Aorta (tissue), 5 donors: ENCODE measurements around the gene ASRGL1. TPM values are rescaled to one million over a fixed set of nuclear protein-coding genes. Genes with fewer than 3 reads are reported as not detected.
"Not testable (repeated sequence)": the region's sequence is repeated elsewhere in the genome, so short reads cannot be mapped to it uniquely, and the experiment has no call there.

Source experiments
- ATAC-seq: fragments of 200-7000 bp; cut with Tn5 transposase; one replicate; pipeline ENCODE4 v1.9.1; 2022; ENCODE audit warnings: moderate library complexity; ENCODE audit not compliant: low FRiP score
- DNase-seq, 2 donors: peaks; one replicate each; pipeline ENCODE4 v3.0.0-alpha.2; 2020
- H3K27ac ChIP-seq, 2 donors: one replicate each; pipeline ENCODE4 v1.5.1; 2013; ENCODE audit warnings: low read length in 2 of 2, mild to moderate bottlenecking in 2 of 2, moderate library complexity in 2 of 2, control low read depth in 1 of 2, inconsistent platforms in 1 of 2, low read depth in 1 of 2
- H3K27me3 ChIP-seq, 2 donors: one replicate each; pipeline ENCODE4 v1.6.1; 2013; ENCODE audit warnings: control low read depth in 1 of 2, low read length in 1 of 2, mild to moderate bottlenecking in 1 of 2, moderate library complexity in 1 of 2; ENCODE audit not compliant: insufficient read depth in 2 of 2, control insufficient read depth in 1 of 2
- H3K36me3 ChIP-seq, 2 donors: one replicate each; pipeline ENCODE4 v1.6.1; 2013; ENCODE audit warnings: control low read depth in 1 of 2, low read length in 1 of 2, mild to moderate bottlenecking in 1 of 2; ENCODE audit not compliant: insufficient read depth in 2 of 2, control insufficient read depth in 1 of 2
- H3K4me1 ChIP-seq, 2 donors: one replicate each; pipeline ENCODE4 v1.6.1; 2013; ENCODE audit warnings: low read length in 2 of 2, control low read depth in 1 of 2, mild to moderate bottlenecking in 1 of 2, moderate library complexity in 1 of 2; ENCODE audit not compliant: insufficient read depth in 2 of 2, control insufficient read depth in 1 of 2
- H3K4me3 ChIP-seq, 2 donors: one replicate each; pipeline ENCODE4 v1.5.1; 2013; ENCODE audit warnings: low read length in 2 of 2, control low read depth in 1 of 2, mild to moderate bottlenecking in 1 of 2
- H3K9me3 ChIP-seq: one replicate; pipeline ENCODE4 v1.6.1; 2013; ENCODE audit warnings: mild to moderate bottlenecking, low read length; ENCODE audit not compliant: control insufficient read depth
- WGBS, 2 donors: extraction: QIAGEN DNeasy Blood & Tissue Kit; methylation state at CpG; one replicate each; pipeline ENCODE4 v1.1.7; 2013; 5-methylcytosine and 5-hydroxymethylcytosine counted together
- intact Hi-C, 2 donors: fragments of 100-400 bp; cut with DNase I; formaldehyde crosslinking; loops; one replicate each; pipeline versions ENCODE4 v1.14.2 to v1.15.0; 2022
- polyA plus RNA-seq, 2 donors: library from polyadenylated mRNA; stranded (reverse); fragments of 200-250 nt; gene quantifications; one replicate each; pipeline ENCODE4 v1.2.3, GENCODE V29; 2013
- total RNA-seq, 2 donors: library from RNA; stranded (reverse); fragmentation: NEBNext Ultra II Directional; extraction: Animal tissue kit (Norgen Biotek cat#: 25700); gene quantifications; one replicate each; pipeline ENCODE4 v1.2.1, GENCODE V29; 2021
- donor health status: healthy with polysubstance abuse.
- donor health status: Bipolar disorder and iron deficiency.
- donor health status: DM: no; HTN: no; CAD: no.
- donor health status: DM: no; HTN: no; CAD: no.
- donor health status: DM: yes; HTN: yes; CAD: no.

The ASRGL1 gene
- total and polyA plus RNA-seq, 4 donors = 3.0 to 10.8 (median 5.8) TPM

DNA sequence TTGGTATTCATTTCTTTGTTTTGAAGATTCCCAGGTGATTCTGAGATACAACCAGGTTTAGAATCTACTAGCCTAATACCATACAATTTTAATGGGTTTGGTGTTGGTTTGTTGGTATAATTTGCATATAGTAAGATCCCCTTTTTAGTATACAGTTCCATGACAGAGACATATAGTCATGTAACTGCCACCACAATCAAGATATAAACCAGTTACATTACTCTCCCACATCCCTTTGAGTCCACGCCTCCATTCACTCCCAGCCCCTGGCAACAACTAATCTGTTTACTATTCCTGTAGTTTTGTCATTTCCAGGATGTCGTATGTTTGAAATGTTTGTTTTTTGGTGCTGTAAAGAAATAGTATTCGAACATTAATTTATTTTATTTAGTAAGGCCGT, 4.3 kb downstream of the ASRGL1 start:
- intact Hi-C loops = no loop called here
- no peaks in the 10 kb centered on the region for H3K4me1 ChIP-seq
- ATAC-seq (no peak), DNase-seq (no peak)
- no peaks in the 10 kb centered on the region for H3K36me3 ChIP-seq
- H3K27ac ChIP-seq = no peak overlapping the region
- WGBS, 2 donors = 61 to 75% methylated on average over 4 of the region's 4 CpGs
- no peaks in the 10 kb centered on the region for H3K27me3 ChIP-seq
- H3K4me3 ChIP-seq = no peak overlapping the region
- H3K9me3 ChIP-seq = no peaks in the 10 kb centered on the region

DNA sequence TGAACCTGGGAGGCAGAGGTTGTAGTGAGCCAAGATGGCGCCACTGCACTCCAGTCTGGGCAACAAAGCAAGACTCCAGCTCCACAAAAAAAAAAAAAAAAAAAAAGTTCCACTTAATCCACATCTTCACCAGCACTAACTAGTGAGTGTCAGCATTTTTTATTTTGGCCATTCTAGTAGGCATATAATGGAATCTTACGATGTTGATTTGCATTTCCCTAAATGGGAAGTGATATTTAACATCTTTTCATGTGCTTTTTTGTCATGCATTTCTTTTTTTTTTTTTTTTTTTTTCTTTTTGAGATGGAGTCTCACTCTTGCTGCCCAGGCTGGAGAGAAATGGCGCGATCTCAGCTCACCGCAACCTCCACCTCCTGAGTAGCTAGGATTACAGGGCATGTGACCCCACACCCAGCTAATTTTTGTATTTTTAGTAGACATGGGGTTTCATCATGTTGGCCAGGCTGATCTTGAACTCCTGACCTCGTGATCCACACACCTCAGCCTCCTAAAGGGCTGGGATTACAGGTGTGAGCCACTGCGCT, 6.5 kb downstream of the ASRGL1 start:
- H3K4me3 ChIP-seq, H3K27me3 ChIP-seq, H3K27ac ChIP-seq, H3K36me3 ChIP-seq, intact Hi-C loops, H3K4me1 ChIP-seq, ATAC-seq, H3K9me3 ChIP-seq, DNase-seq: not testable (repeated sequence)
- WGBS, 2 donors = 95 to 97% methylated on average over 7 of the region's 7 CpGs

DNA sequence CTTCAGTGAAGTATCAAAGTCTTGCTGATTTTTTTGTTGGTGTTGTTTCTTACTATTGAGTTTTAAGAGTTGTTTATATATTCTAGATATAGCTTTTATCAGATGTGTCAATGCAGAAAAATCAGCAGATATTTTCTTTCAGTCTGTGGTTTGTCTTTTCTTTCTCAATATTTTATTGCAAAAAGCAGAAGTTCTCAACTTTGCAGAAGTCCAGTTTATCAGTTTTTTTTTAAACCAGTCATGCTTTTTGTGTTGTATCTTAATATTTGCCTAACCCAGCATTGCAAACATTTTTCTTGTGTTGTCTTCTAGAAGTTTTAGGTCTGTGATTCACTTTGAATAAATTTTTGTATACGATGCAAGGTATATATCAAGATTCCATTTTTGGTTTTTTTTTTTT, 7.0 kb downstream of the ASRGL1 start:
- Histone ChIP-seq H3K4me3 (no peak overlapping the region), H3K27me3 (no peaks in the 10 kb centered on the region), H3K4me1 (no peaks in the 10 kb centered on the region), H3K27ac (no peak overlapping the region), H3K36me3 (no peaks in the 10 kb centered on the region), H3K9me3 (no peaks in the 10 kb centered on the region)
- intact Hi-C loops = no loop called here
- DNase-seq = no peak
- 81 to 91% methylated on average over 1 of the region's 1 CpG for WGBS, 2 donors
- ATAC-seq = no peak

DNA sequence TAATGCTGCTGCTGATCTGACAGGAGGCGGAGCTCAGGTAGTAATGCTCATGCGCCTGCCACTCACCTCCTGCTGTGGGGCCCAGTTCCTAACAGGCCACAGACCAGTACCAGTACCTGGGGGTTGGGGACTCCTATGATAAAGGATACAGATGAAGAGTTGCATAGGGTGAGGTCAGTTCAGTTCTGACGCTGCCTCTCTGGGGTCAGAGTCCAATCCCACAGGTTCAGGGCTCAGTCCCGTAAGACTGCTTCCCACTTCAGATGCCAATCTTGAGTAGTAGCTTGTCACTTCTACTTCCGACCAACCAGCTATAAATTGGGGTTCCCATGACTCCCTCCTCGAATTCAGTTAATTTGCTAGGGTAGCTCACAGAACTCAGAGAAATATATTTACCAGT, 8.6 kb downstream of the ASRGL1 start:
- Histone ChIP-seq H3K9me3 (no peaks in the 10 kb centered on the region), H3K4me3 (no peak overlapping the region), H3K4me1 (no peaks in the 10 kb centered on the region), H3K27ac (no peak overlapping the region), H3K27me3 (no peaks in the 10 kb centered on the region), H3K36me3 (no peaks in the 10 kb centered on the region)
- DNase-seq (no peak), ATAC-seq (no peak)
- intact Hi-C loops = no loop called here
- whole genome bisulfite sequencing, 2 donors = 92 to 94% methylated on average over 6 of the region's 6 CpGs

DNA sequence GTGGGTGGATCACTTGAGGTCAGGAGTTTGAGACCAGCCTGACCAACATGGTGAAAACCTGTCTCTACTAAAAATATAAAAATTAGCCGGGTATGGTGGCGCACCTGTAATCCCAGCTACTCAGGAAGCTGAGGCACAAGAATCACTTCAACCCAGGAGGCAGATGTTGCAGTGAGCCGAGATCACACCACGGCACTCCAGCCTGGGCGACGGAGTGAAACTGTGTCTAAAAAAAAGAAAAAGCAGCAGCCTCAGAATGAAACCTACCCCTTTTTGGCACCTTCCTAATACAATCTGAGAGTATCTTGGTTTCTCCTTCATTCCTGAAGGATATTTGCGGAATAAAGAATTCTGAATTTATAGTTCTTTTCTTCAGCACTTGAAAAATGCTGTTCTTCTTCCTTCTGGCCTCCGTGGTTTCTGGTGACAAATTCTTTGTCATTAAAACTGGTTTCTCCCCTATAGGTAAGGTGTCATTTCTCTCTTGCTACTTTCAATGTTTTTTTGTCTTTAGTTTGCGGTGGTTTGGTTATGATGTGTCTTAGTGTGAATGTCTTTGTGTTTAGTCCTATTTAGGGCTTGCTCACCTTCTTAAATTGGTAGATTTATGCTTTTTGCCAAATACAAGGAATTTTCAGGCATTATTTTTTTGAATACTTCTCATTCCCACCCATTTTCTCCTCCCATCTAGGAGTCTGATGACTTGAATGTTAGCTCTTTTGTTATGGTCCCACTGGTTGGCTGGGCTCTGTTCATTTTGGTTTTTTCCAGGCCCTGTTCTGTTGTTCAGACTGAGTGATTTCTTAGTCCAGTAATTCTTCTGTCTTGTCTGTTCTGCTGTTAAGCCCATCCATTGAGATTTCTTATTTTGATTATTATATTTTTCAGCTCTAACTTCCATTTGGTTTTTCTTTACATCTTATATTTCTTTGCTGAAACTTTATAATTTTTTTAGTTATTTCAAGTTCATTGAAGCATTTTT, 15.4 kb downstream of the ASRGL1 start:
- H3K27ac ChIP-seq = no peak overlapping the region
- intact Hi-C loops = no loop called here
- H3K27me3 ChIP-seq = no peaks in the 10 kb centered on the region
- no peak overlapping the region for H3K4me3 ChIP-seq
- H3K36me3 ChIP-seq = no peaks in the 10 kb centered on the region
- H3K9me3 ChIP-seq = no peaks in the 10 kb centered on the region
- no peaks in the 10 kb centered on the region for H3K4me1 ChIP-seq
- WGBS, 2 donors = 83 to 89% methylated on average over 9 of the region's 9 CpGs
- ATAC-seq (no peak), DNase-seq (no peak)

DNA sequence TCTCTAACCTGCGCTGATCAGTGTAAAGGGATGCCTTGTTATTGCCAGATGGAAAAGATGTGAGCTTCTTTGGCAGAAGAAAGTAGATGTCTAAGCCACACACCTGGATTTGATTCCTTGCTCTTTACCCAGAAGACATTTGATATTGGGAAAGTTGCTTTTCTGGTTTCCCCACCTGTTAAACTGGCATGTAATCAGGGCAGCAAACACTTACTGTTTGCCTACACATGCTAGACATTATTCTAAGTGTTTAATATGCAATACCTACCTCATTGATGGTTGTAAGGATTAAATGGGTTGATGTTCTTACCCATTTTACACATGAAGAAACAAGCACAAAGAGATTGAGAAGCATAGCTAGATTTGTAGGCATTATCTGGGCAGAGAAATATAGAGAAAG, 16.6 kb downstream of the ASRGL1 start:
- no peak for DNase-seq
- Histone ChIP-seq H3K36me3 (no peaks in the 10 kb centered on the region), H3K27me3 (no peaks in the 10 kb centered on the region), H3K27ac (no peak overlapping the region), H3K4me3 (no peak overlapping the region), H3K4me1 (no peaks in the 10 kb centered on the region), H3K9me3 (no peaks in the 10 kb centered on the region)
- intact Hi-C loops = no loop called here
- 97 to 100% methylated on average over 1 of the region's 1 CpG for WGBS, 2 donors
- no peak for ATAC-seq

DNA sequence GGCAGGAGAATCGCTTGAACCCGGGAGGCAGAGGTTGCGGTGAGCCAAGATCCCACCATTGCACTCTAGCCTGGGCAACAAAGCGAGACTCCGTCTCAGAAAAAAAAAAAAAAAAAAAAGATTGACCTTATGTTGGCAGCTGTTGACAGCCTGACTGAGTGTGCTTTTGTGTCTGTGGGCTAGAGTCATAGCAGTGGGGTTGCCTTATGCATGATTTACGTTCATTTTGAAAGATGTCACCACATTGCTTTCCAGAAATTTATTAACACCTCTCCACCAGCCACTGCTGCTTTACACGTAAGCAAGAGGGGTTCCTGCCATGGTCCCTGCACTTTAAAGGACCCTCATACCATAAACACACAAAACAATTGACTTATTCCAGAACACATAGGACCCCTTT, 21.0 kb downstream of the ASRGL1 start:
- intact Hi-C loops = no loop called here
- Histone ChIP-seq H3K36me3 (no peaks in the 10 kb centered on the region), H3K9me3 (no peaks in the 10 kb centered on the region), H3K27ac (no peak overlapping the region), H3K4me1 (no peaks in the 10 kb centered on the region), H3K4me3 (no peak overlapping the region), H3K27me3 (no peaks in the 10 kb centered on the region)
- no peak for DNase-seq
- ATAC-seq = no peak
- 89 to 95% methylated on average over 7 of the region's 7 CpGs for WGBS, 2 donors

DNA sequence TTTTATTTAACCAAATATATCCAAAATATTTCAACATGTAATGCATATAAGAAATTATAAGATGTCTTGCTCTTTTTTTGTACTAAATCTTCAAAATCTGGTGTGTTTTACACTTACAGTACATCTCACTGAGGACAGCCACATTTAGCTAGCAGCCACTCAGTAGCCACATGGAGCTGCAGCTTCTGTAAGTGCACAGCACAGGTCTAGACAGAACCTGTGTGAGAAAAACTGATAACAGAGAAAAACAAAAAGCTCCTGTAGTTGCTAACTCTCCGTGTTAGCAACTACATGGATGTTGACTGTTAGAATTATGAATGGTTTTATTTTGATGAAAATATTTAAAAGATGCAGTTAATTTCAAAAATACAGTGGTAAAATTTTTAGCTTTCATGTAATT, 22.2 kb downstream of the ASRGL1 start:
- WGBS, 2 donors = 83 to 85% methylated on average over 1 of the region's 1 CpG
- H3K36me3 ChIP-seq = no peaks in the 10 kb centered on the region
- intact Hi-C loops = no loop called here
- H3K4me1 ChIP-seq = no peaks in the 10 kb centered on the region
- no peak for ATAC-seq
- no peak overlapping the region for H3K27ac ChIP-seq
- H3K9me3 ChIP-seq = no peaks in the 10 kb centered on the region
- no peaks in the 10 kb centered on the region for H3K27me3 ChIP-seq
- H3K4me3 ChIP-seq = no peak overlapping the region
- DNase-seq = no peak

DNA sequence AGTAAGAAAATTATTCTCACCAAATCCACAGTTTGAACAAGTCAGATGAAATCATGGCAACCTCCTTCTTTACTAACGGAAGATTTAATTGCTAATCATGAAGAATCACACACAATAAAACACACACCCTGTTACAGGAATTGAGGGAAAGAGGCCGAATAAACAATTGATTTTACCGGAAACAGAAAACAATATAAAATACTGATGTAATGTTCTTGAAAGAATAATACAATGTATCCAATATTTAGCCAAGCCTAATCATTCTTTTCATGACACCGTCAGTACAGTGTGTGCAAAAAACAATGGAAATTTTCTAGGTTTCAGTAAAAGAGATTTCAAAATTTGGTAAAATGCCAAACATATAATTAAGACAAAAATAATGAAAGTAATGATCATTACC, 23.4 kb downstream of the ASRGL1 start:
- Histone ChIP-seq H3K36me3 (no peaks in the 10 kb centered on the region), H3K9me3 (no peaks in the 10 kb centered on the region), H3K4me3 (no peak overlapping the region), H3K4me1 (no peaks in the 10 kb centered on the region), H3K27ac (no peak overlapping the region), H3K27me3 (no peaks in the 10 kb centered on the region)
- DNase-seq = no peak
- ATAC-seq = no peak
- intact Hi-C loops = no loop called here
- 90 to 94% methylated on average over 4 of the region's 4 CpGs for WGBS, 2 donors
